Mucosa of descending colon (tissue), 3 donors: ENCODE measurements around the gene SUPT20H. TPM values are rescaled to one million over a fixed set of nuclear protein-coding genes. Genes with fewer than 3 reads are reported as not detected.
A peak's percentile ranks its signal among the peaks of the same experiment; 100 is the strongest.

Experiments
- ATAC-seq: fragments of 200-7000 bp; cut with Tn5 transposase; one replicate; pipeline ENCODE4 v1.9.1; 2020; ENCODE audit warnings: mild to moderate bottlenecking, moderate library complexity
- DNase-seq, 3 donors: peaks; one replicate each; pipeline ENCODE4 v3.0.0-alpha.2; 2020
- H3K36me3 ChIP-seq: fragments of 200-600 bp; one replicate; pipeline ENCODE4 v1.8.0; 2021; ENCODE audit warnings: low read depth, mild to moderate bottlenecking
- H3K4me1 ChIP-seq: fragments of 200-600 bp; one replicate; pipeline ENCODE4 v1.8.0; 2021; ENCODE audit warnings: low read depth, mild to moderate bottlenecking
- H3K4me3 ChIP-seq: fragments of 200-600 bp; one replicate; pipeline ENCODE4 v1.8.0; 2021; ENCODE audit warnings: mild to moderate bottlenecking
- H3K9me3 ChIP-seq: fragments of 200-600 bp; one replicate; pipeline ENCODE4 v1.8.0; 2021; ENCODE audit warnings: mild to moderate bottlenecking
- intact Hi-C, 2 donors: fragments of 100-400 bp; cut with DNase I in 1 of 2; cut with micrococcal nuclease in 1 of 2; formaldehyde crosslinking; loops; one replicate each; pipeline versions ENCODE4 v1.11.0 to v1.11.1; 2022; cut with DNase I, micrococcal nuclease
- total RNA-seq, 3 donors: library from RNA; stranded (reverse); fragmentation: NEBNext Ultra II Directional in 2 of 3; extraction: Animal tissue kit (Norgen Biotek cat#: 25700) in 2 of 3; gene quantifications; one replicate each; pipeline versions ENCODE4 v1.2.1 to v1.2.4, GENCODE V29; 2021 to 2023
- TF ChIP-seq, protein P1 (sequence below): fragments of 200-600 bp; IDR thresholded peaks from one replicate; pipeline ENCODE4 v1.8.0; 2022; ENCODE audit warnings: antibody characterized with exemption, mild to moderate bottlenecking
- donor health status: DM: no; HTN: no; CAD: no; lungs with moderate emphysema.
- donor health status: DM: no; HTN: no; CAD: no.
- donor health status: DM: no; HTN: yes; CAD: no.

The SUPT20H gene
- total RNA-seq, 3 donors from 2014 or later: 47.7 to 56.9 (median 56.4) TPM

DNA sequence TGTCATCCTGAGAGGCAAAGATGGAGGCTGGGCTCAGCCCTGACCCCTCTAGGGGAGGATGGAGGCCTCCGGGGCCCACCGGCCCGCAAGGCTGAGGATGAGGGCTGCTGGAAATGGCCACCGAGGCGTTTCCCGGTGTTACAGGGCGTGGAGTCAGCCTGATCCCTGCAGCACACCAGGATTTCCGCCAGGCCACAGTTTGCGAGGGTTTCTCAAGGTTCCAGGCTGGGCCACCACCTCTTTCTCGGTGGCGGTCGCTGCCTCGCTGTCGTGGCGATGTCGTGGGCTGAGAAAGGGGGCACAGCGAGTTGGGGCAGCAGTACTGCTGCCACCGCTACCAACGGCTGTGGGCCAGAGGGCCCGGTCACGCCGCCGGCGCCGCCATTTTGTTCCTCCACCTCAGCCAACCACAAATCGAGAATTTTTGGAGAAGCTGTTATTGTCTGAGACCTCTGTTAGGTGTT, 45.8 kb upstream of the SUPT20H start, which contains the start of gene CSNK1A1L:
CSNK1A1L (minus strand) TSS at position 414 of the 464 bp plus-strand sequence; CDS start at position 6, 408 bp downstream.
- Histone ChIP-seq H3K9me3 (no peaks in the 10 kb centered on the region), H3K4me3 (no peak within 1 kb of the TSS), H3K4me1 (no peaks in the 10 kb centered on the region), H3K36me3 (no peaks in the 10 kb centered on the region)
- intact Hi-C loops: loop anchor here in 1 of 2 donors (10.0 kb wide), 1 partner anchor 500 kb away; no protein-coding TSS in a partner anchor
- DNase-seq (peak in 1 of 3 donors; percentile 39), ATAC-seq (no peak)
- TF ChIP-seq, protein P1, sequence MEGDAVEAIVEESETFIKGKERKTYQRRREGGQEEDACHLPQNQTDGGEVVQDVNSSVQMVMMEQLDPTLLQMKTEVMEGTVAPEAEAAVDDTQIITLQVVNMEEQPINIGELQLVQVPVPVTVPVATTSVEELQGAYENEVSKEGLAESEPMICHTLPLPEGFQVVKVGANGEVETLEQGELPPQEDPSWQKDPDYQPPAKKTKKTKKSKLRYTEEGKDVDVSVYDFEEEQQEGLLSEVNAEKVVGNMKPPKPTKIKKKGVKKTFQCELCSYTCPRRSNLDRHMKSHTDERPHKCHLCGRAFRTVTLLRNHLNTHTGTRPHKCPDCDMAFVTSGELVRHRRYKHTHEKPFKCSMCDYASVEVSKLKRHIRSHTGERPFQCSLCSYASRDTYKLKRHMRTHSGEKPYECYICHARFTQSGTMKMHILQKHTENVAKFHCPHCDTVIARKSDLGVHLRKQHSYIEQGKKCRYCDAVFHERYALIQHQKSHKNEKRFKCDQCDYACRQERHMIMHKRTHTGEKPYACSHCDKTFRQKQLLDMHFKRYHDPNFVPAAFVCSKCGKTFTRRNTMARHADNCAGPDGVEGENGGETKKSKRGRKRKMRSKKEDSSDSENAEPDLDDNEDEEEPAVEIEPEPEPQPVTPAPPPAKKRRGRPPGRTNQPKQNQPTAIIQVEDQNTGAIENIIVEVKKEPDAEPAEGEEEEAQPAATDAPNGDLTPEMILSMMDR: no peak

DNA sequence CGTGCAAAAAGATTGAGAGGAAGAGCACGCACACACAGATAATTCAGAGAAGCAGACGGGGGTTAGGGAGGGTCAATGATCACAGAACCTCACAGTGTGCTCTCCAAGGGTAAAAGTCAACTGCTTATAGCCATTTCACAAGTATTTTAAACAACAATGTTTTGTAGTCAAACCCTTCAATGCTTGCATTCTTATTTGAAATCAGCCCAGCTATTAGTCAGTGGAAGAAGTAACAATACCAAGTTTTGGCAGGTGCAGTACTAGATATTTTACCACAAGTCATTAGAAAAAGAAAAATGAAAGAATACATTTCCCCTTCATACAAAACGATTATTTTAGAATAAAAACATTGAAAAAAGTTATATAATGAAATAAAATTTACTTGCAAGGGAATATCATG, 43.4 kb upstream of the SUPT20H start:
- ATAC-seq: no peak
- DNase-seq: no peak
- intact Hi-C loops: loop anchor here in 1 of 2 donors (10.0 kb wide), 1 partner anchor 502 kb away; no protein-coding TSS in a partner anchor
- H3K36me3 ChIP-seq: no peaks in the 10 kb centered on the region
- H3K9me3 ChIP-seq: no peaks in the 10 kb centered on the region
- no peak overlapping the region for H3K4me3 ChIP-seq
- TF ChIP-seq, protein P1: no peak
- H3K4me1 ChIP-seq: no peaks in the 10 kb centered on the region

DNA sequence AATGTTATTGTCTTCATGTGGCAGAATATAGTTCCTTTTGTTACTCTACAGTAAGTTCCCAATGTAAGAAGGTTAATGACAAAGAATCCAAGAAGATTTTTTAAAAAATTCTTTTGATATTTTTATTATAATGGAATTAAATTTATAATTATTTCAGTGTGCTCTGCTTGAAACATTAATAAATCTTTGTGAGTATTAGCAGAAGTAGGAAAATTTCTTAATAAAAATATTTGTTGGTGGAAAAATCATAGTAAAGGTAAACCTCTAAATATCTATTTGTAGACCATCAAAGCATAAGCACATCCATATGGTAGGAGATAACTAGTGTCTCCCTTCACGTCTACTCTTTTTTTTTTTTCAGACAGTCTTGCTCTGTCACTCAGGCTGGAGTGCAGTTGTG, 41.7 kb upstream of the SUPT20H start:
- intact Hi-C loops: loop anchor here in 1 of 2 donors (10.0 kb wide), 1 partner anchor 504 kb away; no protein-coding TSS in a partner anchor
- H3K9me3 ChIP-seq: no peaks in the 10 kb centered on the region
- no peaks in the 10 kb centered on the region for H3K36me3 ChIP-seq
- TF ChIP-seq, protein P1: no peak
- DNase-seq (no peak), ATAC-seq (no peak)
- H3K4me1 ChIP-seq: no peaks in the 10 kb centered on the region
- no peak overlapping the region for H3K4me3 ChIP-seq

DNA sequence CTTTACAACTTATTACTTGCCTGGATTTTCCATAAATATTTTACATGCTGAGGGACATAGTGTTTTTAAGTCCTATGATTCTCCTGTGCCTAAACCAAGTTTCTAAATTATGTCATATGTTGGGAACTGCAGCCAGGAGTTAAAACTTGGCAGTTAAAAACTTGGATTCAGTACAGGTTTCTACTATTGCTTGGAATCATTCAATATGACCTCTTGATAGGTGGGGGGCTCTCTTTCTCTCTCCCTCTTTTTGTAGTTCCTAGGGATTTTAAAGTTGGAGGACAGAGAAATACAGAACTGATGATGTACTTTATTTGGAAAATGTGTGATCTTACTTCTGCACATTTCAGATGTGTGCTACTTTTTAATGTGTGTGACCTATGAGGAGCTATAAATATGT, 41.2 kb upstream of the SUPT20H start:
- ATAC-seq (no peak), DNase-seq (no peak)
- Histone ChIP-seq H3K4me1 (no peaks in the 10 kb centered on the region), H3K36me3 (no peaks in the 10 kb centered on the region), H3K4me3 (no peak overlapping the region), H3K9me3 (no peaks in the 10 kb centered on the region)
- TF ChIP-seq, protein P1: no peak
- intact Hi-C loops: loop anchor here in 1 of 2 donors (10.0 kb wide), 1 partner anchor 504 kb away; no protein-coding TSS in a partner anchor

DNA sequence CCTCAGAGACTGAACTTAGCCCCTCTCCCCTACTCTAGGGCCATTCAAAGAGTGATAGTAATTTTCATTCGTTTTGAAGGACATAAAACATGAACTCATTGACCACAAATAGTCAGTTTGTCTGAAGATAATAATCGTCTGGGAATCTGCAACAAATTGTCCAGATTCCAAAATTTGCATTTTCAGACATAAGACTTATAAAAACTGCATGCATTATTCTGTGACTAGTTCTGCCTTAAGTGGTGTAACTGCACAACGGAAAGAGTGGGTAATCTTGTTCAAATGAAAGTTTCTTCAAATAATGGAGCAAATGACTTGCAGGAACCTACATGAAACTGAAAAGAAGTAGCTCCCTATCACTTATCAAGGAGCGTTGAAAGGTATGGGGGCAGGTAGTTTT, 37.6 kb upstream of the SUPT20H start:
- Histone ChIP-seq H3K4me3 (no peak overlapping the region), H3K9me3 (no peaks in the 10 kb centered on the region), H3K4me1 (no peaks in the 10 kb centered on the region), H3K36me3 (no peaks in the 10 kb centered on the region)
- TF ChIP-seq, protein P1: no peak
- ATAC-seq (no peak), DNase-seq (no peak)
- intact Hi-C loops: no loop called here
